ENCODE measurements around the gene ARMCX6. TPM values are rescaled to one million over a fixed set of nuclear protein-coding genes. Genes with fewer than 3 reads are reported as not detected.
"Not testable (repeated sequence)": the region's sequence is repeated elsewhere in the genome, so short reads cannot be mapped to it uniquely, and the experiment has no call there.

ARMCX6 gene
- polyA plus RNA-seq, result 74.6 TPM
- long read RNA-seq, donor 1, transcript ARMCX6-206 (4 exons, 846 nt), result major isoform, 7 of 12 reads
- long read RNA-seq, donor 1, partial matches to known transcripts, result 0 of 12 reads
- long read RNA-seq, donor 1, other reads (novel, unspliced or antisense), result 0 of 12 reads
- long read RNA-seq, donor 2, transcript ARMCX6-201 (3 exons, 1,846 nt), result minor isoform, 8 of 109 reads
- long read RNA-seq, donor 2, transcript ARMCX6-206 (4 exons, 846 nt), result major isoform, 9 of 109 reads
- long read RNA-seq, donor 2, partial matches to known transcripts, result 78 of 109 reads
- long read RNA-seq, donor 2, other reads (novel, unspliced or antisense), result 13 of 109 reads
- long read RNA-seq, donor 3, transcript ARMCX6-201 (3 exons, 1,846 nt), result minor isoform, 9 of 237 reads
- long read RNA-seq, donor 3, transcript ARMCX6-206 (4 exons, 846 nt), result major isoform, 13 of 237 reads
- long read RNA-seq, donor 3, partial matches to known transcripts, result 213 of 237 reads
- long read RNA-seq, donor 3, other reads (novel, unspliced or antisense), result 0 of 237 reads
- long read RNA-seq, donor 4, partial matches to known transcripts, result 0 of 3 reads
- long read RNA-seq, donor 4, other reads (novel, unspliced or antisense), result 0 of 3 reads
- long read RNA-seq, donor 5, partial matches to known transcripts, result 133 of 148 reads
- long read RNA-seq, donor 5, other reads (novel, unspliced or antisense), result 6 of 148 reads
- long read RNA-seq, donor 6, transcript ARMCX6-206 (4 exons, 846 nt), result major isoform, 9 of 17 reads
- long read RNA-seq, donor 6, transcript ARMCX6-201 (3 exons, 1,846 nt), result minor isoform, 7 of 17 reads
- long read RNA-seq, donor 6, partial matches to known transcripts, result 0 of 17 reads
- long read RNA-seq, donor 6, other reads (novel, unspliced or antisense), result 0 of 17 reads
- long read RNA-seq, donor 7, transcript ARMCX6-206 (4 exons, 846 nt), result major isoform, 5 of 7 reads
- long read RNA-seq, donor 7, partial matches to known transcripts, result 0 of 7 reads
- long read RNA-seq, donor 7, other reads (novel, unspliced or antisense), result 0 of 7 reads
- long read RNA-seq, donor 8, transcript ARMCX6-206 (4 exons, 846 nt), result major isoform, 14 of 20 reads
- long read RNA-seq, donor 8, transcript ARMCX6-201 (3 exons, 1,846 nt), result minor isoform, 5 of 20 reads
- long read RNA-seq, donor 8, partial matches to known transcripts, result 0 of 20 reads
- long read RNA-seq, donor 8, other reads (novel, unspliced or antisense), result 0 of 20 reads
- long read RNA-seq, donor 9, transcript ARMCX6-206 (4 exons, 846 nt), result major isoform, 10 of 14 reads
- long read RNA-seq, donor 9, partial matches to known transcripts, result 0 of 14 reads
- long read RNA-seq, donor 9, other reads (novel, unspliced or antisense), result 0 of 14 reads
- long read RNA-seq, donor 10, transcript ARMCX6-201 (3 exons, 1,846 nt), result minor isoform, 6 of 18 reads
- long read RNA-seq, donor 10, transcript ARMCX6-206 (4 exons, 846 nt), result major isoform, 10 of 18 reads
- long read RNA-seq, donor 10, partial matches to known transcripts, result 0 of 18 reads
- long read RNA-seq, donor 10, other reads (novel, unspliced or antisense), result 0 of 18 reads
- long read RNA-seq, donor 11, transcript ARMCX6-206 (4 exons, 846 nt), result major isoform, 9 of 11 reads
- long read RNA-seq, donor 11, partial matches to known transcripts, result 0 of 11 reads
- long read RNA-seq, donor 11, other reads (novel, unspliced or antisense), result 0 of 11 reads

DNA sequence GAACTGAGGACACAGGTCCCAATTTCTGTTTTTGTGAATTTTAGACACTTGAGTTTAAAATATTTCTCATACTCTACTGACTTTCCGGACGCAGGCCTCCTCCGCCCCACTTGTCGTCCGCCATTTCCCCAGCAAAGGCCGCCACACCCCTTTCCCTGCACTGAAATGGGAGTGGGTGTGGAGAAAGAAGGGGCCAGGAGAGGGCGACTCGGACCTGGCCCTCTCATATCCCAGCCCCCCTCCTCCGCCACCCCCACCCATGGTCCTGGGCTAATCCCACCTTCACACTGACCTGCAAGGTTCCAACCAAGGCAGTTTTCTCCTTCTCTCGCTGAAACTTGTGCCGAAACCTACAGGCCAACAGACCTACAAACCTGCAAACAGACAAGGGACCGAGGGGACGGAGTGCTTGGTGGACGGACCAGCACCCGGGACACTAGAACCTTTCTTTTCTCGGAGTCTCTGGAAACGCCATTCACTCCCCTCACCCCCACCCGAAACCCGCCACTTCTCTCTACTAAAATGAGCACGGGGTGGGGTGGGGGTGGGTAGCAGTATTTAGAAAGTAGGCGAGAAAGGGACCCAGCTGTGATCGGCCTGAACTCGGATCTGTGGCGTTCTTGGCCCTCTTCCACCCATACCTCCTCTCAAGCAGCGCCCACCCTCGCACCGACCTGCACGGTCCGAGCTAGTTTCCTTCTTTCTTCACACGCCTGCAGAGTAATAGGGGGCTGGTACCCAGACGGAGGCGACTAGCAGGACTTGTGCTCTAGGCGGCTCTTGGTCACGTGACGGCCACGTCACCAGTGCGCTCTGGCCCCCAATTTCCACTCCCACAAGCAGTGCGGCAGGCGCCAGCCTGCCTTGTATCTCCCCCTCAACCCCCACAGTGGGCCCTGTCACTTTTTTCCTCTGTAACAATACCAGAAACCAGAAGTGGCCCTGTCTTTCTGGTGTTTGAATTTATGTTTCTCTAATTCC is at the start of gene ARMCX6:
Gene ARMCX6 (minus strand): TSS at position 790 of the 981 bp plus-strand sequence. CDS start 1,380 bp downstream, outside the sequence.
- no CpG with 5 or more reads among the region's 39 CpGs for WGBS (ENCODE audit: insufficient coverage, low lambda C conversion rate)

GRCh38 chrX:101659601-101660063 is 41.8 kb upstream of the ARMCX6 start, which contains the start of gene ARMCX2:
TSS of gene ARMCX2 (minus strand) at chrX:101659850. CDS start at chrX:101657588, 2,262 bp downstream.
- peak within 1 kb of the TSS; percentile 52 for H3K27ac ChIP-seq (ENCODE audit: low read length)
- H3K4me1 ChIP-seq (ENCODE audit: control insufficient read depth, insufficient read depth, low read length), result no peaks in the 10 kb centered on the region
- H3K9me3 ChIP-seq (ENCODE audit: control insufficient read depth, low read depth, low read length), result no peaks in the 10 kb centered on the region
- peaks cover 9% of the 10 kb centered on the region for H3K36me3 ChIP-seq (ENCODE audit: control insufficient read depth, insufficient read depth, low read length)
- WGBS (ENCODE audit: insufficient coverage, low lambda C conversion rate), result no CpG with 5 or more reads among the region's 22 CpGs
- peak within 1 kb of the TSS; percentile 80 for H3K4me3 ChIP-seq (ENCODE audit: low read length)
- peak; percentile 22 to 54 for DNase-seq
- no peaks in the 10 kb centered on the region for H3K27me3 ChIP-seq (ENCODE audit: control insufficient read depth, insufficient read depth, low read length)

More for the DNA sequence above, at the start of gene ARMCX6:
- peak; percentile 81 to 86 for DNase-seq
- no peaks in the 10 kb centered on the region for H3K27me3 ChIP-seq (ENCODE audit: control insufficient read depth, insufficient read depth, low read length)
- H3K27ac ChIP-seq (ENCODE audit: low read length), result peak within 1 kb of the TSS; percentile 90
- peaks cover 3% of the 10 kb centered on the region for H3K36me3 ChIP-seq (ENCODE audit: control insufficient read depth, insufficient read depth, low read length)
- H3K4me1 ChIP-seq (ENCODE audit: control insufficient read depth, insufficient read depth, low read length), result peaks cover 9% of the 10 kb centered on the region
- H3K9me3 ChIP-seq (ENCODE audit: control insufficient read depth, low read depth, low read length), result no peaks in the 10 kb centered on the region
- H3K4me3 ChIP-seq (ENCODE audit: low read length), result peak within 1 kb of the TSS; percentile 72

- Histone ChIP-seq H3K36me3 (ENCODE audit: control insufficient read depth, insufficient read depth, low read length) (peaks cover 9% of the 10 kb centered on the region), H3K9me3 (ENCODE audit: control insufficient read depth, low read depth, low read length) (no peaks in the 10 kb centered on the region), H3K4me3 (ENCODE audit: low read length) (peak overlapping the region; percentile 80), H3K27me3 (ENCODE audit: control insufficient read depth, insufficient read depth, low read length) (no peaks in the 10 kb centered on the region), H3K4me1 (ENCODE audit: control insufficient read depth, insufficient read depth, low read length) (no peaks in the 10 kb centered on the region), H3K27ac (ENCODE audit: low read length) (peak overlapping the region; percentile 52)
- no CpG with 5 or more reads among the region's 38 CpGs for WGBS (ENCODE audit: insufficient coverage, low lambda C conversion rate)
- peak; percentile 60 to 70 for DNase-seq
Measured at GRCh38 chrX:101658661-101659491, 41.1 kb upstream of the ARMCX6 start.

- no peaks in the 10 kb centered on the region for H3K4me1 ChIP-seq (ENCODE audit: control insufficient read depth, insufficient read depth, low read length)
- no peak for DNase-seq
- no peaks in the 10 kb centered on the region for H3K27me3 ChIP-seq (ENCODE audit: control insufficient read depth, insufficient read depth, low read length)
- H3K4me3 ChIP-seq (ENCODE audit: low read length), result no peak overlapping the region
- H3K27ac ChIP-seq (ENCODE audit: low read length), result no peak overlapping the region
- WGBS (ENCODE audit: insufficient coverage, low lambda C conversion rate), result 100% methylated on average over 2 of the region's 12 CpGs
- no peaks in the 10 kb centered on the region for H3K9me3 ChIP-seq (ENCODE audit: control insufficient read depth, low read depth, low read length)
- H3K36me3 ChIP-seq (ENCODE audit: control insufficient read depth, insufficient read depth, low read length), result peaks cover 9% of the 10 kb centered on the region
Measured at GRCh38 chrX:101657495-101657894, 39.7 kb upstream of the ARMCX6 start.

- WGBS (ENCODE audit: insufficient coverage, low lambda C conversion rate), result no CpG with 5 or more reads among the region's 13 CpGs
- Histone ChIP-seq H3K4me3 (ENCODE audit: low read length) (no peak overlapping the region), H3K9me3 (ENCODE audit: control insufficient read depth, low read depth, low read length) (no peaks in the 10 kb centered on the region), H3K4me1 (ENCODE audit: control insufficient read depth, insufficient read depth, low read length) (no peaks in the 10 kb centered on the region), H3K36me3 (ENCODE audit: control insufficient read depth, insufficient read depth, low read length) (peaks cover 9% of the 10 kb centered on the region), H3K27ac (ENCODE audit: low read length) (no peak overlapping the region), H3K27me3 (ENCODE audit: control insufficient read depth, insufficient read depth, low read length) (no peaks in the 10 kb centered on the region)
- no peak for DNase-seq
Measured at GRCh38 chrX:101656817-101657216, 39.0 kb upstream of the ARMCX6 start.

DNA sequence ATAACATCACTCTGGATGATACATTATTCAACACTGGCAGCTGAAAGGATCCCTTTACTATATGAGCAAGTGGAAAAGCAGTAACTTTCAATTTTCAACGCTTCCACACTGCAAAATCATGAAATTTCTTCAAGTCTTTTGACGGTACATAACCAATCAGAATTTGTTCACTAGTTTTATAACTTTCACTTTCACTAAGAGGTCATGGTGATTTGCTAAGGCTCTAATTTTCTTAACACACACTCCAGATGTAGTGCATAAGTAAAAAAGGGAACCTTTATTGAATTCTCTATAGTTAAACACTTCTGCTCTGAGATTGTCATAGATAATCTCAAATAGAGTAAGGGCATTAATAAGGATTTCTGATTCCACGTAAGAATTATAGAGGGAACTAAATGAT is 37.7 kb upstream of the ARMCX6 start:
- no peak for DNase-seq
- no peaks in the 10 kb centered on the region for H3K27me3 ChIP-seq (ENCODE audit: control insufficient read depth, insufficient read depth, low read length)
- H3K27ac ChIP-seq (ENCODE audit: low read length), result no peak overlapping the region
- no CpG with 5 or more reads among the region's 3 CpGs for WGBS (ENCODE audit: insufficient coverage, low lambda C conversion rate)
- no peaks in the 10 kb centered on the region for H3K9me3 ChIP-seq (ENCODE audit: control insufficient read depth, low read depth, low read length)
- no peak overlapping the region for H3K4me3 ChIP-seq (ENCODE audit: low read length)
- H3K36me3 ChIP-seq (ENCODE audit: control insufficient read depth, insufficient read depth, low read length), result peaks cover 9% of the 10 kb centered on the region
- no peaks in the 10 kb centered on the region for H3K4me1 ChIP-seq (ENCODE audit: control insufficient read depth, insufficient read depth, low read length)

DNA sequence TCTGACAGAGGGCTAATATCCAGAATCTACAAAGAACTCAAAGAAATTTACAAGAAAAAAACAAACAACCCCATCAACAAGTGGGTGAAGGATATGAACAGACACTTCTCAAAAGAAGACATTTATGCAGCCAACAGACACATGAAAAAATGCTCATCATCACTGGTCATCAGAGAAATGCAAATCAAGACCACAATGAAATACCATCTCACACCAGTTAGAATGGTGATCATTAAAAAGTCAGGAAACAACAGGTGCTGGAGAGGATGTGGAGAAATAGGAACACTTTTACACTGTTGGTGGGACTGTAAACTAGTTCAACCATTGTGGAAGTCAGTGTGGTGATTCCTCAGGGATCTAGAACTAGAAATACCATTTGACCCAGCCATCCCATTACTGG is 29.9 kb upstream of the ARMCX6 start:
- not testable (repeated sequence) for H3K9me3 ChIP-seq (ENCODE audit: control insufficient read depth, low read depth, low read length); H3K27me3 ChIP-seq (ENCODE audit: control insufficient read depth, insufficient read depth, low read length); H3K36me3 ChIP-seq (ENCODE audit: control insufficient read depth, insufficient read depth, low read length); H3K27ac ChIP-seq (ENCODE audit: low read length); H3K4me1 ChIP-seq (ENCODE audit: control insufficient read depth, insufficient read depth, low read length); DNase-seq; H3K4me3 ChIP-seq (ENCODE audit: low read length)

DNA sequence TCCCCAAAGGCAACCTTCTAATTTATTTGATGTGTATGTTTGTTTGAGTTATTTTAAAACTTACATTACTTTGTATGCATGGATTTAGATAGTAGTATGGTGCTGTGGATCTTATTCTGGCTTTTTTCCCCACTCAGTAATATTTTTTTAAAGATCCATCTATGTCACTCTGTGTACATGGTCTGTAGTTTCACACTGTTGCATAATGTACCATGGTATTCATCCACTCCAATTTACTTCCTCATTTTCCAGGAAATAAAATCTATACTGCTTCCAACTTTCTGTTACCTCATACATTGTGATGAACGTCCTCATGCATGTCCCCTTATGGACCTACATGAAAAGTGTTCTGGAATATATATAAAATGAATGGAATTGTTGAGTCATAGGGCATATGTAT is 24.3 kb upstream of the ARMCX6 start:
- Histone ChIP-seq H3K27me3 (ENCODE audit: control insufficient read depth, insufficient read depth, low read length) (no peaks in the 10 kb centered on the region), H3K9me3 (ENCODE audit: control insufficient read depth, low read depth, low read length) (no peaks in the 10 kb centered on the region), H3K4me3 (ENCODE audit: low read length) (no peak overlapping the region), H3K36me3 (ENCODE audit: control insufficient read depth, insufficient read depth, low read length) (no peaks in the 10 kb centered on the region), H3K4me1 (ENCODE audit: control insufficient read depth, insufficient read depth, low read length) (no peaks in the 10 kb centered on the region), H3K27ac (ENCODE audit: low read length) (no peak overlapping the region)
- no CpG with 5 or more reads among the region's 1 CpG for WGBS (ENCODE audit: insufficient coverage, low lambda C conversion rate)
- DNase-seq, result no peak

Data from large intestine (tissue), 12 donors.